Spleen (tissue), 7 donors: Measurements from ENCODE around the gene NFKBIE.

Source experiments
- POLR2A ChIP-seq, 3 donors: fragments of 450-650 bp; IDR thresholded peaks; one replicate each; pipeline ENCODE4 v1.5.1; 2017; ENCODE audit warnings: antibody characterized with exemption in 3 of 3, mild to moderate bottlenecking in 1 of 3
- POLR2AphosphoS5 ChIP-seq, 3 donors: sonication (generic); formaldehyde crosslinking; IDR thresholded peaks; one replicate each; pipeline ENCODE4 v1.5.1; 2017; ENCODE audit warnings: antibody characterized with exemption in 3 of 3
- TF ChIP-seq, protein P1 (sequence below), 11 experiments: fragments of 200-600 bp in 7 of 11; fragments of 450-650 bp in 4 of 11; sonication (generic) in 4 of 11; IDR thresholded peaks in 8 of 11; conservative IDR thresholded peaks in 3 of 11; 1 replicate in 7 of 11; 2 replicates in 4 of 11; pipeline versions ENCODE4 v1.4.0 to v1.8.0; 2016 to 2021; ENCODE audit warnings: antibody characterized with exemption in 11 of 11, inconsistent platforms in 4 of 11, mild to moderate bottlenecking in 1 of 11
- donor health status: DM: no; HTN: no; CAD: no; lungs with moderate emphysema.
- donor health status: DM: no; HTN: no; CAD: no.
- donor health status: DM: no; HTN: no; CAD: no.

GRCh38 chr6:44246663-44247337 is 18.6 kb downstream of the NFKBIE start, which contains the start of gene HSP90AB1:
- TF ChIP-seq, protein P1, sequence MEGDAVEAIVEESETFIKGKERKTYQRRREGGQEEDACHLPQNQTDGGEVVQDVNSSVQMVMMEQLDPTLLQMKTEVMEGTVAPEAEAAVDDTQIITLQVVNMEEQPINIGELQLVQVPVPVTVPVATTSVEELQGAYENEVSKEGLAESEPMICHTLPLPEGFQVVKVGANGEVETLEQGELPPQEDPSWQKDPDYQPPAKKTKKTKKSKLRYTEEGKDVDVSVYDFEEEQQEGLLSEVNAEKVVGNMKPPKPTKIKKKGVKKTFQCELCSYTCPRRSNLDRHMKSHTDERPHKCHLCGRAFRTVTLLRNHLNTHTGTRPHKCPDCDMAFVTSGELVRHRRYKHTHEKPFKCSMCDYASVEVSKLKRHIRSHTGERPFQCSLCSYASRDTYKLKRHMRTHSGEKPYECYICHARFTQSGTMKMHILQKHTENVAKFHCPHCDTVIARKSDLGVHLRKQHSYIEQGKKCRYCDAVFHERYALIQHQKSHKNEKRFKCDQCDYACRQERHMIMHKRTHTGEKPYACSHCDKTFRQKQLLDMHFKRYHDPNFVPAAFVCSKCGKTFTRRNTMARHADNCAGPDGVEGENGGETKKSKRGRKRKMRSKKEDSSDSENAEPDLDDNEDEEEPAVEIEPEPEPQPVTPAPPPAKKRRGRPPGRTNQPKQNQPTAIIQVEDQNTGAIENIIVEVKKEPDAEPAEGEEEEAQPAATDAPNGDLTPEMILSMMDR (IDR thresholded peaks at IDR 0.05 in 8 of 11, conservative IDR thresholded peaks at IDR 0.05 in 3 of 11), result peak in 1 of 11 experiments; percentile 21
- peak; percentile 69 to 100 (median 97) for TF ChIP-seq POLR2AphosphoS5 (IDR thresholded peaks at IDR 0.05)
- TF ChIP-seq POLR2A (IDR thresholded peaks at IDR 0.05), result peak; percentile 95 to 99 (median 97)
